Pancreas (tissue), 10 donors: ENCODE results near the gene LAPTM4A. TPM values are rescaled to one million over a fixed set of nuclear protein-coding genes. Genes with fewer than 3 reads are reported as not detected.

Experiments used
- ATAC-seq, 4 donors: fragments of 200-7000 bp; cut with Tn5 transposase; one replicate each; pipeline versions ENCODE4 v1.8.0 to v1.9.1; 2020; ENCODE audit warnings: mild to moderate bottlenecking in 4 of 4, moderate library complexity in 4 of 4
- DNase-seq, 6 donors: peaks; one replicate each; pipeline ENCODE4 v3.0.0-alpha.2; 2020
- FAIRE-seq: peaks from 2 replicates; lab custom pipeline; 2012; peaks lifted over from hg19 to GRCh38; lab: Jason Lieb, UNC
- H3K27ac ChIP-seq, 4 donors: fragments of 200-600 bp; sonication (generic); 1 replicate in 3 of 4; 2 replicates in 1 of 4; pipeline versions ENCODE4 v1.5.0 to v1.8.0; 2020
- H3K27me3 ChIP-seq, 4 donors: fragments of 200-600 bp; one replicate each; pipeline ENCODE4 v1.8.0; 2021
- H3K36me3 ChIP-seq, 3 donors: fragments of 200-600 bp; sonication (generic) in 1 of 3; one replicate each; pipeline versions ENCODE4 v1.5.0 to v1.8.0; 2020 to 2021
- H3K4me1 ChIP-seq, 3 donors: fragments of 200-600 bp; one replicate each; pipeline ENCODE4 v1.8.0; 2021
- H3K4me3 ChIP-seq, 4 donors: fragments of 200-600 bp; sonication (generic) in 2 of 4; one replicate each; pipeline versions ENCODE4 v1.5.0 to v1.8.0; 2020 to 2021
- H3K9me3 ChIP-seq, 4 donors: fragments of 200-600 bp; one replicate each; pipeline ENCODE4 v1.8.0; 2021
- WGBS, 2 donors: extraction: QIAGEN DNeasy Blood & Tissue Kit; methylation state at CpG; one replicate each; pipeline ENCODE4 v1.1.7; 2013; 5-methylcytosine and 5-hydroxymethylcytosine counted together
- intact Hi-C, 3 donors: fragments of 100-400 bp; cut with DNase I; formaldehyde crosslinking; loops; one replicate each; pipeline versions ENCODE4 v1.11.1 to v1.14.2; 2022
- polyA plus RNA-seq, 2 donors: library from polyadenylated mRNA; stranded (reverse); fragments of 200-250 nt; gene quantifications; one replicate each; pipeline ENCODE4 v1.2.3, GENCODE V29; 2013
- total RNA-seq, 6 donors: library from RNA; stranded (reverse); fragmentation: NEBNext Ultra II Directional in 4 of 6; extraction: Animal tissue kit (Norgen Biotek cat#: 25700) in 4 of 6; gene quantifications; one replicate each; pipeline versions ENCODE4 v1.2.1 to v1.2.4, GENCODE V29; 2021 to 2023
- TF ChIP-seq, protein P1 (sequence below), 4 donors: fragments of 200-600 bp; sonication (generic) in 3 of 4; IDR thresholded peaks; one replicate each; pipeline versions ENCODE4 v1.5.0 to v1.8.0; 2021; ENCODE audit warnings: antibody characterized with exemption in 4 of 4
- donor health status: healthy with polysubstance abuse.
- donor health status: DM: no; HTN: no; CAD: no; lungs with moderate emphysema.
- donor health status: DM: no; HTN: no; CAD: no.
- donor health status: control.
- donor health status: control.
- donor health status: Bipolar disorder and iron deficiency.
- donor health status: DM: yes; HTN: yes; CAD: no.
- donor health status: DM: no; HTN: no; CAD: no.
- donor health status: DM: no; HTN: no; CAD: no.
- donor health status: DM: yes; HTN: yes; CAD: no.

LAPTM4A gene
- total and polyA plus RNA-seq, 8 donors = 57.8 to 163 (median 98.7) TPM

- Histone ChIP-seq H3K27me3 (no peaks in the 10 kb centered on the region), H3K4me3 (no peak overlapping the region), H3K4me1 (no peaks in the 10 kb centered on the region), H3K9me3 (no peaks in the 10 kb centered on the region), H3K36me3 (peaks cover 0 to 25% (median 3%) of the 10 kb centered on the region in 3 donors), H3K27ac (no peak overlapping the region)
- TF ChIP-seq, protein P1, sequence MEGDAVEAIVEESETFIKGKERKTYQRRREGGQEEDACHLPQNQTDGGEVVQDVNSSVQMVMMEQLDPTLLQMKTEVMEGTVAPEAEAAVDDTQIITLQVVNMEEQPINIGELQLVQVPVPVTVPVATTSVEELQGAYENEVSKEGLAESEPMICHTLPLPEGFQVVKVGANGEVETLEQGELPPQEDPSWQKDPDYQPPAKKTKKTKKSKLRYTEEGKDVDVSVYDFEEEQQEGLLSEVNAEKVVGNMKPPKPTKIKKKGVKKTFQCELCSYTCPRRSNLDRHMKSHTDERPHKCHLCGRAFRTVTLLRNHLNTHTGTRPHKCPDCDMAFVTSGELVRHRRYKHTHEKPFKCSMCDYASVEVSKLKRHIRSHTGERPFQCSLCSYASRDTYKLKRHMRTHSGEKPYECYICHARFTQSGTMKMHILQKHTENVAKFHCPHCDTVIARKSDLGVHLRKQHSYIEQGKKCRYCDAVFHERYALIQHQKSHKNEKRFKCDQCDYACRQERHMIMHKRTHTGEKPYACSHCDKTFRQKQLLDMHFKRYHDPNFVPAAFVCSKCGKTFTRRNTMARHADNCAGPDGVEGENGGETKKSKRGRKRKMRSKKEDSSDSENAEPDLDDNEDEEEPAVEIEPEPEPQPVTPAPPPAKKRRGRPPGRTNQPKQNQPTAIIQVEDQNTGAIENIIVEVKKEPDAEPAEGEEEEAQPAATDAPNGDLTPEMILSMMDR (IDR thresholded peaks at IDR 0.05) = no peak
- ATAC-seq = no peak
- FAIRE-seq = no peak
- intact Hi-C loops = no loop called here
- WGBS, 2 donors = 90 to 91% methylated on average over 3 of the region's 3 CpGs
- no peak for DNase-seq
Observed at GRCh38 chr2:20027705-20028434, 23.6 kb downstream of the LAPTM4A start.

DNA sequence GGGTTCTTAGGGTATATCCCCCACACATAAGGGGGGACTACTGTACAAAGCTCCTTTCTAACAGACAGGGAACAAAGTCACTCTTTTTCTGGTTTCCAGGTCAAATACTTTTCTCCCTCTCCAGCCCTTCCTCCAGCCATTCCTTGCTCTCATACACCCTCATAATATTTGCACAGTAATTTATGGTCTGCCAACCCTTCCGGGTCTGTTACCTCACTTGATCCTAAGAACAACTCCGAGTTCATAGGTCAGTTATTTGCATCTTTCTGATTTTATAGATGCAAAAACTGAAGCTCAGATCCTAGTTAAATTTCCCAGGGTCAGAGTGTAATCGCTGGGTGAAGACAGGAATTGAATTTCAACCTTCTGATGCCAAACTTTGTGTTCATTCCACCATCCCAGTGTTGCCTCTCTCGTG lies 24.2 kb downstream of the LAPTM4A start:
- Histone ChIP-seq H3K4me1 (no peaks in the 10 kb centered on the region), H3K9me3 (no peaks in the 10 kb centered on the region), H3K27me3 (no peaks in the 10 kb centered on the region), H3K27ac (no peak overlapping the region), H3K36me3 (peaks cover 0 to 22% (median 3%) of the 10 kb centered on the region in 3 donors), H3K4me3 (no peak overlapping the region)
- WGBS, 2 donors = 46 to 63% methylated on average over 4 of the region's 4 CpGs
- TF ChIP-seq, protein P1 (IDR thresholded peaks at IDR 0.05) = no peak
- no peak for FAIRE-seq
- DNase-seq = no peak
- intact Hi-C loops = no loop called here
- peak in 1 of 4 donors; percentile 58 for ATAC-seq

DNA sequence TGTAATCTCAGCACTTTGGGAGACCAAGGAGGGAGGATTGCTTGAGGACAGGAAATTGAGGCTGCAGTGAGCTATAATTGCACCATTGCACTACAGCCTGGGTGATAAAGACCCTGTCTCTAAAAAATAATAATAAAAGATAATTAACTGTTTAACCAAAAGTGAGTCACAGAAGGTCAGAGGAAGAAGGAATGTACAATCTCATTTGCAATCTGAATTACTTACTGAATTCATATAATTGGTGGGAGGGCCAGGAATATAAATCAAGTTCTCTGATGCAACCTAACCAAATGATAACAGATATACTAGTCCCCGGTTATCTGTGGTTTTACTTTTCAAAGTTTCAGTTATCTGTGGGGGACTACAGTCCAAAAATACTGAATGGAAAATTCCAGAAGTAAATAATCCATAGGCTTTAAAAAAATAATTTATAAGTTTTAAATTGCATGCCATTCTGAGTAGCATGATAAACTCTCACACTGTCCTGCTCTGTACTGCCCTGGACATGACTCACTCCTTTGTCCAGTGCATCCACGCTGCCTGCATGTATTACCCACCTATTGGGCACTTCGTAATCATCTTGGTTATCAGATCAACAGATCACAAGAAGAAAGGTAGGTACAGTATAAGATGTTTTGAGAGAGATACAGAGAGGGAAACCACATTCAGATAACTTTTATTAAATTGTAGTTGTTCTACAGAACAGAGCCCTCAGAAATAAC lies 26.2 kb downstream of the LAPTM4A start:
- no peak for DNase-seq
- ATAC-seq = no peak
- intact Hi-C loops = no loop called here
- TF ChIP-seq, protein P1 (IDR thresholded peaks at IDR 0.05) = no peak
- H3K27ac ChIP-seq = no peak overlapping the region
- H3K4me3 ChIP-seq = no peak overlapping the region
- no peaks in the 10 kb centered on the region for H3K9me3 ChIP-seq
- H3K27me3 ChIP-seq = no peaks in the 10 kb centered on the region
- peaks cover 0 to 9% (median 0%) of the 10 kb centered on the region in 3 donors for H3K36me3 ChIP-seq
- no peak for FAIRE-seq
- 95% methylated on average over 3 of the region's 3 CpGs for WGBS, 2 donors
- H3K4me1 ChIP-seq = no peaks in the 10 kb centered on the region

DNA sequence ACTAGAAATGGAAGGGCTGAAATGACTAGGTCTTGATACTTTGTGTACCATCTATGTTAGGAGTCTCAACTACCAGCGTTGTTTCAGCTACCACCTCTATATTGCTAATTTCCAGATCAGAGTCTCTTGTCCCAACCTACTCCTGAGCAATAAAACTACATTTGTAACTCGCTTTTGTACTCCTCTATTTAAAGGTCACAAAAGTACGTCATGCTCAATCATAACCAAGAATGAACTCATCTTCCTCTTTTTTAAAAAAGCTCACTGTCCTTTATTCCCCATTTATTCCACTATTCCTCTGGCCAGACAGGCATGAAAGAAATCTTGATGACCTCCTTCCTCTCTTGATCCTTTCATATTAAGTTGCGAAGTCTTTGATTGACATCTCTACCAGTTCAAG lies 27.7 kb downstream of the LAPTM4A start:
- FAIRE-seq = no peak
- 94 to 97% methylated on average over 4 of the region's 4 CpGs for WGBS, 2 donors
- no peaks in the 10 kb centered on the region for H3K9me3 ChIP-seq

More for the DNA sequence above, 27.7 kb downstream of the LAPTM4A start:
- TF ChIP-seq, protein P1 (IDR thresholded peaks at IDR 0.05) = no peak
- DNase-seq (no peak), ATAC-seq (no peak)
- H3K36me3 ChIP-seq = peaks cover 0 to 7% (median 0%) of the 10 kb centered on the region in 3 donors
- no peak overlapping the region for H3K4me3 ChIP-seq
- no peaks in the 10 kb centered on the region for H3K4me1 ChIP-seq
- no peaks in the 10 kb centered on the region for H3K27me3 ChIP-seq
- H3K27ac ChIP-seq = no peak overlapping the region
- intact Hi-C loops = loop anchor here in 1 of 3 donors (5.0 kb wide), 1 partner anchor 74 kb away; no protein-coding TSS in a partner anchor
